HFF-Myc (cell line): ENCODE data around the gene SHMT2.

Source experiments
- DNase-seq: peaks from one replicate; pipeline ENCODE4 v3.0.0-alpha.2; 2011; ENCODE audit warnings: low read depth; ENCODE audit errors: extremely low read depth
- H3K4me3 ChIP-seq: replicated peaks from 2 replicates; pipeline ENCODE4 v1.5.1; 2011; ENCODE audit warnings: low read depth, mild to moderate bottlenecking, control low read depth, low read length
- CTCF ChIP-seq: IDR thresholded peaks from 2 replicates; pipeline ENCODE4 v1.5.1; 2012; ENCODE audit warnings: mild to moderate bottlenecking, low read depth, low read length, control low read depth; ENCODE audit errors: missing control alignments

SHMT2 gene

GRCh38 chr12:57185403-57185802, 44.1 kb upstream of the SHMT2 start:
- no peak for TF ChIP-seq CTCF
- no peak overlapping the region for H3K4me3 ChIP-seq
- DNase-seq: no peak

GRCh38 chr12:57185906-57186508, 43.5 kb upstream of the SHMT2 start:
- TF ChIP-seq CTCF: no peak
- no peak overlapping the region for H3K4me3 ChIP-seq
- no peak for DNase-seq

- TF ChIP-seq CTCF: no peak
- no peak for DNase-seq
- no peak overlapping the region for H3K4me3 ChIP-seq
These were observed 42.1 kb upstream of the SHMT2 start for GRCh38 chr12:57187222-57188089.

- H3K4me3 ChIP-seq: no peak overlapping the region
- DNase-seq: no peak
- TF ChIP-seq CTCF: no peak
These were observed 41.5 kb upstream of the SHMT2 start for GRCh38 chr12:57188090-57188425.

GRCh38 chr12:57190037-57190436, 39.5 kb upstream of the SHMT2 start:
- no peak for DNase-seq
- TF ChIP-seq CTCF: no peak
- H3K4me3 ChIP-seq: no peak overlapping the region

GRCh38 chr12:57190821-57191220, 38.7 kb upstream of the SHMT2 start:
- no peak overlapping the region for H3K4me3 ChIP-seq
- no peak for DNase-seq
- TF ChIP-seq CTCF: no peak
